ELR (cell line): ENCODE data around the gene DDIAS.

Experiments used
- DNase-seq: peaks from one replicate; pipeline ENCODE4 v3.0.0-alpha.2; 2015; ENCODE audit warnings: low read depth

Gene DDIAS

DNA sequence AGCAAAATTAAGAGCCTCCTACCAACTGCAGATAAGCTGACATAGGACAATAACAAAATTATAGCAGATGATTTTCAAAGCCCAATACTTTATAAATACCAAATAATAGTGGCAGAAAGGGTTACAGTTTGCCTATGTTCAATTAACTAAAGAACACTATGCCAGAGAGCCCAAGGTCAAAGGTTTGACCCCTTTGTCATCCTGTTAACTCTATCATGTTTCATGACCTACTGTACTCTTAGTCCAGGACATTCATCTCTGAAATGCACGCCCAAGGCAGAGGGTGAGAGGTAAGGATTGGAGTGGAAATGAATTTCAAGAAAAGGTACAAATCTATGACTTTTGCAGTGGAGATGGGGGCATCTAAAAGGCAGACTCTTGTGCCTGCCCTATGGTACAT, 70.6 kb downstream of the DDIAS start:
- no peak for DNase-seq

GRCh38 chr11:82974135-82974534, 72.6 kb downstream of the DDIAS start:
- no peak for DNase-seq

DNA sequence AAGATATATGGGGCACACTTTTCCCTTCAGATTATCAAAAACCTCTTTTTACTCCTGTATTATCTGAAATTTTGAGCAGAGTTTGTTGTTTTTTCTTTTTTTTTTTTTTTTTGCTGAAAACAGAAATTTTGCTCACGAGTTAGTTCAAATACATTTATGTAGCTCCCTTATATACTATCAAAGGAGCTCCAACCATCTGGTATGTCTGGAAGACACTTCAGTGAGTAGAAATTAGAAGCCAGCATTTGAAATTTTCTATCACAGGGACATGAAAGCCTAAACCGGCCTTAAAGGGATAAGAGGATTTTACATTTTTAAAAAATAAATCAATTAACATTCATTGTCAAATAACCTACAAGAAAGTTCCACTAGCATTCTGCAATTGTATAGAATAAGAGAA, 73.3 kb downstream of the DDIAS start:
- DNase-seq: no peak

- DNase-seq: no peak
Measured at GRCh38 chr11:82975882-82976281, 74.3 kb downstream of the DDIAS start.

DNA sequence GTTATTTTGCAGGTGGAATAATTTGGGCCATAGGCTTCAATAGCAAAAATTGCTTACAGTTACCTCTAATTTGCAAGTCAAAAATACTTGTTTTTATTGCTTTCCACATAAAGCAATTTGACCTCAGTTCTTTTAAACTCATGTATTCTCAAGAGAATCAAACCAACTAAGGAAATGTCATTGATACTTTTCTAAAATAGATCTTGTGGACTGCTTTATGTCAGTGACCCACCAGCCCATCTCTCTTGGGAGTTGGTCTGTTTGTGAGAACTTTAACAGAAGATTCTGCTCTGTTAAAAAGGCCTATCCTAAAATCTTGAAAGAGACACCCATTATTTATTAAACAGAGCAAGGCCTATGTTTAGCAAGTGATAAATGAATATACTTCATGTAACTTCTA, 75.2 kb downstream of the DDIAS start:
- no peak for DNase-seq

GRCh38 chr11:82978422-82979099, 77.0 kb downstream of the DDIAS start:
- DNase-seq: peak; percentile 81

DNA sequence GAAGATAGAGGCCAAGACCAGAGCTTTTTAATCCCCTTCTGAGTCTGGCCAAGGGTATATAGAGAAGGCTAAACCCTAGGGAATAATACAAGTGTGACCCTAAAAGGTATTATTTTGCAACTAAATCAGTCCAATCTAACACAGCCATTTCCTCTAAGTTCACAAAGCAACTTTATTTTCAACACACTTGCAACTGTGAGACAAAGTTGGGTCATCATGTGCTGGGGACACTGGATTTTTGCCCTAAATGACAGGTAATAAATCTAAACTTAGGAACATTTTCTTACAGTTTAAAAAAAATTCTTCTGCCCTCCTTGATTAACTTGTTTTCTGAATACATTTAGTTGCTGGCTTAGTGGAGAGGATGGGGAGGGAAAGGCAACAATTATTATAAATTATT, 78.3 kb downstream of the DDIAS start:
- no peak for DNase-seq

- peak; percentile 94 for DNase-seq
Measured at GRCh38 chr11:82980292-82980691, 78.8 kb downstream of the DDIAS start.

GRCh38 chr11:82980947-82981346, 79.4 kb downstream of the DDIAS start:
- DNase-seq: no peak

- no peak for DNase-seq
Measured at GRCh38 chr11:82981852-82982251, 80.3 kb downstream of the DDIAS start.
